Activated CD8-positive, alpha-beta memory T cell treated with anti-CD3 and anti-CD28 coated beads for 4 hours (primary cell): ENCODE results near the gene RNASE3.
"Not testable (repeated sequence)": the region's sequence is repeated elsewhere in the genome, so short reads cannot be mapped to it uniquely, and the experiment has no call there.

Experiments used
- DNase-seq, 2 donors: peaks; one replicate each; pipeline ENCODE4 v3.0.0-alpha.2; 2020; ENCODE audit warnings: low read depth in 2 of 2

RNASE3 gene

DNA sequence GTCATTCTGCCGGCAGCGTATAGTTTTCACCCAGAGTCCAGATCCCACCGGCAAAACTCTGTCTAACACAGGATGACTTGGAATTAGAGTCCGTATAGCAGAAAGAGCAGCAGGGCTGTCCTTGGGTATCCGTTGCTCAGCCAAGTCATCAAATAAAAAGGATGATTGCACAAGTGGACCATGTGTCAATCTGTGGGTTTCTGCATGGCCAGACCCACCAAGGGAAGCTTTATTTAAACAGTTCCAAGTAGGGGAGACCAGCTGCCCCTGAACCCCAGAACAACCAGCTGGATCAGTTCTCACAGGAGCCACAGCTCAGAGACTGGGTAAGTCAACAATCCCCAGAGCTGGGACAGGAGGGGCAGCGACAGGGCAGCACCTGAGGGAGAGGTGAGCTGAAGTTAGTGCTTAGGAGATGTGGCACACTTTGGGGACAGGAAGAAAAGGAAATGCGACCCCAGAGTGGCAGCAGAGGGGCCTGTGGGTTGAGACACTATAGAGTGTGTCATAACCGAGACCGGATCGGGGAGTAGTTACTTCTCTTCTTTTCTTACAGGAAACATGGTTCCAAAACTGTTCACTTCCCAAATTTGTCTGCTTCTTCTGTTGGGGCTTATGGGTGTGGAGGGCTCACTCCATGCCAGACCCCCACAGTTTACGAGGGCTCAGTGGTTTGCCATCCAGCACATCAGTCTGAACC is at the start of gene RNASE3:
Gene RNASE3, plus strand, starts transcription at position 260 of the 700 bp plus-strand sequence. Its CDS starts 302 bp downstream, at position 562.
- not testable (repeated sequence) for DNase-seq

DNA sequence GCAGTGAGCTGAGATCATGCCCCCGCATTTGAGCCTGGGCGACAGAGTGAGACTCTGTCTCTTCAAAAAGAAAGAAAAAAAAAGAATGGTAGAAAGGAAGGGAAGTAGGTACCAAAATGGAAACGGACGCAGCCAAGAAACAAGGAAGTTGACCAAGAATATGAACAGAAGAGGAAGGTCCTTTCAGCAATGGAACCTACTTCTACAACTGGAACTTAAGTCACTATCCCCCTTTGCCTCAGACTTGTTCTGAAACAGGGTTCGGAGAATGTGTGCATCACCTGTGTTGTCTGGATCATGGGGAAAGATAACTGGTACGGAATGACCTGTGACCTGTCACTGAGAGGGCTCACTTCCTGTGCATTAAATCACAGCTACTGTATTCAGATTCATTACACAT is 44.6 kb upstream of the RNASE3 start:
- DNase-seq = no peak

DNA sequence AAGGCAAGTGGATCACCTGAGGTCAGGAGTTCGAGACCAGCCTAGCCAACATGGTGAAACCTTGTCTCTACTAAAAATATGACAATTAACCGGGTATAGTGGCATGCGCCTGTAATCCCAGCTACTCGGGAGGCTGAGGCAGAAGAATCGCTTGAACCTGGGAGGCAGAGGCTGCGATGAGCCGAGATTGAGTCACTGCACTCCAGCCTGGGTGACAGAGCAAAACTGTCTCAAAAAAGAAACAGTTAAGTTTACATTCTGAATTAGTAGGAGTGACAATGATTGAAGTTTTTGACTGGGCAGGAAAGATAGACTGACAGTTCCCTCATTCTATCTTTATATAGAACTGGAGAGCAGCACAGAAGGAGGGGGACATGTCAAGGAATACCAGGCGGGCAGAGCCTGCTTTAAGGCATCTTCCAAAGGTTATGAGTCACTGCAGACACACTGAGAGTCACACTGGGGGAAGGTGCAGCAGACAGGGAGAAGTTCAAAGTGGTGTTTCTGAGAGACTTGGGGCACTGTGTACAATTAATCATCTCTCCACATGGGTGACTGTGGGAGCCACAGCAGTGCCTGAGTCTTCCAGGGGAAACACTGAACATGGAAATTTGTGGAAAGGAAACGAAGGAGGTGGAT is 42.8 kb upstream of the RNASE3 start:
- no peak for DNase-seq

DNA sequence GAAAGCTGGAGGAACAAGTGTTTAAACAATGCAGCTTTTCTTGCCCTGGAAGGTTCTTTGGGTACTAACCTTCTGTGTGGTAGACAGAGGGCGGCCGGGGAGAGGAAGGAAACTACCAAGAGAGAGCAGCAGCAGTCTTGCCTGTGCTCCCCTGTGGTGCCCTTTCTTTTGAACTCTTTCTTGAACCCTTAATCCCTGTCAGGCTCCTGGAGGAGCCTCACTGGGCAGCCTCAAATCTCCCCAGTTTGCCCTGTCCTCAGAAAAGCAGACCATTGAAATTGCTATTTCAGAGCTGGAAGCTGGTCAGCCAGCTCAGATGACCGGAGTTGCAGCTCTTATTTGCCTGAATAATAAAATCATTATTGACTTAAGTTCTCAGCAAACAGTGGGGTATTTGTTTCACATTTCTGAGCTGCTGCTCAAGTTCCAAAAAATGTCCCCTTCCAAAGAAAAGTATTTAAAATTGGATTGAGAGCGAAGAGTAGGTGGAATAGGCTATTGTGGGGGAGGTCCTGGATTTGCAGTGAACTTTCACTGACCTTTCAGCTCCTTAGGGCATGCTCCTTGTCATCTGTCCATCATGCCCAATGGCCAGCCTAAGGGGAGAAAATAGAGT is 42.1 kb upstream of the RNASE3 start:
- no peak for DNase-seq

DNA sequence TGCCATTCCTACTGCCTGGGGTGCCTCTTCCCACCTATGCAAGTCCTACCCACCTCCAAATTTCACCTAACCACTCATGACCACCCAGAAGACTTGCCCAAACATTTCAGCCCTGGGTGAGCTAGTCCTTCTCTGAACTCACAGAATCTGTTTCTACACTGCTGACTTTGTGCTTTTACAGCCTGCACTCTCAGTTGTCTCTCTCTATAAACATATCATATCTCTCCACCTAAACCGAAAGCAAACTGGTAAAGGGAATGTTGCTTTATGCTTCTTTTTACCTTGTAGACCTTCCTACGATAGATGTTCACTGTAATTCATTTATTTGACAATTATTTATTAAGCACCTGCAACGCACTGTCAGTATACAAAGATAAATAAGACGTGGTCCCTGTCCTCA is 38.1 kb upstream of the RNASE3 start:
- DNase-seq = no peak

DNA sequence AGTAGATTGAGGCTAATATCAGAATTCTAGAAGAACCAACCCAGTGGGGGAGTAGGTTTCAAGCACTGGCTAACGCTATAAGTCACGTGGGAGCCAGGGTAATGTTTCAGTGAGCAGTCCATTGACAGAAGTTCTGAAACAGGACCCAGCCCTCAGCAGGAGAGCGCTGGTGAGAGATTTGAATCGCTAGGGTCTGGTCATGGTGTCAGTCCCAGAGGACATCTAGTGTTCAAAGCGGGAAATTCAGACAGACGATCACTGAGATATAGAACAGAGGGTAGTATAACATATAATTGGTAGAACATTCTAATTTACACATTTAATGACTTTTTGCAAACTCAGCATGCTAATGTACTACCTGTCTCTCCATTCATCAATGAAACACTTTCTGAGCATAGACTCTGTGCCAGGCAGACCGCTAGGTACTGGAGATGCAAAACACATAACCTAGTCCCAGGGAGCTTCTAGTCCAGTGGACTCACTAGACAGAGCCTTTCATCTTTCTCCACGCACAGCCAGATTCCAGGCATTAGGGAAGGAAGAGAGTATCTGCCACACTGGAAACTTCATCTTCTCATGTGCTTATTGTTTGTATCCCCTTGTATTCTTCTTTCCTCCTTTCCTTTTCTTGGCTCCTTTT is 35.4 kb upstream of the RNASE3 start:
- DNase-seq = no peak

DNA sequence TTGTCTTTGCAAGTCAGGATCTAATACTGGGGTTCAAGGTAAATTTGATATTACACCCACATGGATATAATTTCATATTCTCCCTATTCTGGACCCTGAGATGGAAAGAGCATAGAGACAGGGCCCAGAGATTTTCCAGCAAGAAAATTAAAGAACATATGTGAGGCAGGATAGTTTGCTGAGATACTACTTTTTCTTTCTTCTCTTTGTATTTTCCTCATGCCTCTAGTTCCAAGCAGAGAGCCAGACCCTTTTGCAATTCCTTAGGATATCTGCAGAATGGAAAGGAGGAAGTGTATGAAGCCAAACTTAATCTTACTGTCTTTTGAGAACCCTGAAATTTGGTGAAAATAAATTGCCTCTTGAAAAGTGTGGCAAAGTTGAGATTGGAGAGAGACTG is 34.0 kb upstream of the RNASE3 start:
- DNase-seq = no peak

DNA sequence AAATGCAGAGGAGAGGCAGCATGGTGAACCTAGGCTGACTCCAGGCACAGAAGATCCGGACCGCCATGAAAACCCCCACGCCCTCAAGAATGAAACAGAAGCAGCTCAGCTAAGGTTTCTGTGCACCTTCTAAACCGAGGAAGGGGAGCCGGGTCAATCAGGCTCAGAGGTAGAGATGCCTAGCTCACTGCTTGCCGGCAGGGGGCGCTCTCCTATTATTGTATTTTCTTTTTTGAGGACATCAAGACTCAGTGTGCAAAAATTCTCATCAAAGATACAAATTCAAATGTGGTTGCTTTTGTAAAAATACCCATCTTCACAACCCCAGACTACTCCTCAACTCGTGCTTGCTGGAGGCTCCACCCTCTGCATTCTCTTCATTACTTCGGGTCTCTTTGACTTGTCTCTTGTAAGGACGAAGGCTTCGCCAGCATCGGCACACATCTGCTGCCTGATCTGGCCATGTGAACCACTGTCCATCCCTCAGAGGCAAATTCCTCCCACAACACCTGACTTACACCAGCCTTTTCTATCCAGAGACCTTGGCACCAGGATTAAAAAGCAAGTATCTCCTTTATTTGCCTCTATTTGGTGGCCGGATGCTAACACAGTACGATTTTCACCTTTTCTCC is 33.4 kb upstream of the RNASE3 start:
- DNase-seq = peak; percentile 46 to 53

DNA sequence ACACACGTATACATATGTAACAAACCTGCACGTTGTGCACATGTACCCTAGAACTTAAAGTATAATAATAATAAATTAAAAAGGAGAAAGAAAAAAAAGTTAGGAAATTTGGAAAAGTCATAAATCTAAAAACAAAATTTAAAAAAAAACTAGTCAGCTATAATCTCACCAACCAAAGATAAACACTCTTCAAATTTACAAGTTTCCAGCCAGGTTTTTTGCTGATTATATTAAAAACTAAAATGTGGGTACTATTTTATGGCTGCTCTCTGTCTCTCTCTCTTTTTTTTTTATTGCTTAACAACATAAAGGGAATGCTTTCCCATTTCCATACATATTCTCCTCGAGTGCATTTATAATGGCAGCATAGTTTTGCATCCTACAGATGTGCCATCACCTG is 25.0 kb upstream of the RNASE3 start:
- DNase-seq = no peak

DNA sequence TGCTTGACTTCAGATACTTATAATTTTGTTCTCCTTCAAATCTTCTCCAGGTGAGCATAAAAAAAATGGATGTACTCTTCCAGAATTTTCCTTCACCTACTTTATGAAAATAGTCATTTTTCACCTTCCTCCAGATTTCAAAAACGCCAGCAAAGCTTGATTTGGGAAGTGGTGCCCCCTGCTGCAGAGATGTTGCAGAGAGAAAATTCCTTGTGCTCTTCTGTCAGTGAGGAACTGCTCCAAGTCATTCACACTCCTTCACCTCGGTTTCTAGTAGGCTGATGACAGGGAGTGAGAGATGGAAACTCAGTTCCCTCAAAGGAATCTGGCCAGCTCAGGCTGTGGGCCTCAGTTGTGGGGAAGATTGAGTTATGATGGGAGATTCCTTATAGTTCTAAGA is 24.2 kb upstream of the RNASE3 start:
- no peak for DNase-seq

DNA sequence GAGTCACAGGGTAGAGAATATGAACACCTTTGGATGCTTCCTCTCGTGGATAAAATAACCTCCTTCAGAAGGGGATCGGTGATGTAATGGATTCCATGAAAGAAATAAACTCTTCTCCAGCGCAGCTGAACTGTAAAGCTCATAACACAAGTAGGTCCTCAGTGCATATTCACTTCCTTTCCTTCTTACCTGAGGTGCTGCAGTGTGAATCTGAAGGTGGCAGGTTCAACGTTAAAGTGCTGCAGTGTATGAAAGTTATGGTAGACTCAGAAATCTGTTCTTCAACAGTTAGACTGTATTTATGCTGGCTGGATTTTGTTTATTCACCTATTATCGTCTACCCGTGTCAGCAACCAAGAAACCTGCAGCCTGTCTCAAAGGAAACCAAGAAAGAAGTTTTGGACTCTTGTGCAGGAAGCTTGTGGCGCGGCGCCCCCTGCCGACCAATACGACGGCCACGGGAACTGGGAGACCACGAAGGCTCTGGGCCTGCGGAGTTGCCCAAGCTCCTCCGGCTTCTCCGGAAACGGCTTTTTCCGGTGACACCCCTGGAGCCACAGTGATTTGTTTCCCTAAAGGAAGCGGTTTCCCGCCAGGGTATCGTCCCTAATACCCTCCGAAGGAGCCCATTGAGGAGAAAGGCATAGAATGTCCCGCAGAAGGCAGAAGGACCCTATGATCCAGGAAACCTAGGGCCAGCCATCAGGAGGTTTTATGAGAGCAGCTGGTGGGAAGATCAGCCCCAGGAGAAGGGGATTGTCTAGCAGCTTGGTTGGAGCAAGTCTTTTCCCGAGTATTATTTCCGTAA is 17.6 kb upstream of the RNASE3 start:
- DNase-seq = peak; percentile 41 to 43

DNA sequence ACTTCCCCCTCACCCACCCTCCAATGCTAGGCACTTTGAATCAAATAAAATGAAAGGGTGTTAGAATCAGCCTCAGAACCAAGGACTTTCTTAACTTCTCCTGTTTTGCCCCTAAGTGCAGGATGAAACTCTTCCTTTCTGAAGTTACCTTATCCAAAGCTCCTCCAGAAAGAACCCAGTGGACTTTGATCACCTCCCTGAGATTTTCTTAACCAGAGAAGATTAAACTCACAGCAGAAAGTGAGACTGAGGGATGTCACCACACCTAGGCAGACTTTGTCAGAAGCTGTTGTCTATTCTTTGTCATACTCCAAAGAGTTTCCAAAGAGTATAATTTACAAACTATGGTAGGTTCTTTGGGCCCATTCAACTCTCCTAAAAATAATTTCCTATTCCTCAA is 14.2 kb upstream of the RNASE3 start:
- no peak for DNase-seq

DNA sequence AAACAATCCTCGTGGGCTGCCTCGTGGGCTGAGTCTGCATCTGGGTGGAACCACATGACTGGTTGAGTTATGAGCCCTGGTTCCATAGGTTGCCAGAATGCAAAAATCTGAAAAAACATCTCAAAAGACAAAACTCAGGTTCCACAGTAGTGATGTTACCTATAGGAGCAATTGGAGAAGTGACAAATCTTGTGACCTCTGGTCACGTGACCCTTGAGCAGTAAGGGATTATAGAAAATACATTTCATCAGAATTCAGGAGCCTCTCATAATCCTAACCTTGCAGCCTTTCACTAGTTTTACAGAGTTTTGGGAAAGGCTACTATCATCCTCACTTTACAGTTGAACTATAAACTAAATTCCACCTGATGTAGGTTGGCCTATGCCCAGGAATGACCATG is 12.5 kb upstream of the RNASE3 start:
- no peak for DNase-seq

DNA sequence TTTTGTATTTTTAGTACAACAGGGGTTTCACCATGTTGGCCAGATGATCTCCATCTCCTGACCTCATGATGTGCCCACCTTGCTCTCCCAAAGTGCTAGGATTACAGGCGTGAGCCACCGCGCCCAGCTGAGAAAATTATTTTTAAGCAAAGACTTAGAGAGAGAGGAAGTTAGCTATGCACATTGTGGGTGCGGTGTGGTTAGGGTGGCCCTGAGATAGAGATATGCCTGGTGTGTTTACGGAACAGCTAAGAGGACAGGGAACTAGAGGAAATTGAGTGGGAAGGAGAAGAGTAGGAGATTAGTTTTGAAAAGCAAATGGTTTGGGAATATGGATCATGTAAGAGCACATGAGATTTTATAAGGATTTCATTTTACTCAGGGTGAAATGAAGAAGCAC is 10.0 kb upstream of the RNASE3 start:
- not testable (repeated sequence) for DNase-seq

DNA sequence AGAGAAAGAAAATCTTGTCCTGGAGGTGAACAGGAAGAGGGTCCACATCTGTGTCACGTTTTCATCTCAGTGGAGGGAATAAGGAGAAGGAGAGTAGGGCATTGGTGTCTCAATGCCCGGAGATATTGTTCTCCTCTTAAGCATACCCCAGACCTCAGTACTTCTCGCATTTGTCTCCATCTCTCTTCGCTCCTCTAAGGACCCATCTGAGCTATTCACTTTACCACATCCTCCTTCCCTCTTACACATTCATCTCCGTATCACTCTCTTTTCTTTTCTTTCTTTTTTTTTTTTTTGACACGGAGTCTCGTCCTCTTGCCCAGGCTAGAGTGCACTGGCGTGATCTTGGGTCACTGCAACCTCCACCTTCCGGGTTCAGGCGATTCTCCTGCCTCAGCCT is 8.4 kb upstream of the RNASE3 start:
- not testable (repeated sequence) for DNase-seq

DNA sequence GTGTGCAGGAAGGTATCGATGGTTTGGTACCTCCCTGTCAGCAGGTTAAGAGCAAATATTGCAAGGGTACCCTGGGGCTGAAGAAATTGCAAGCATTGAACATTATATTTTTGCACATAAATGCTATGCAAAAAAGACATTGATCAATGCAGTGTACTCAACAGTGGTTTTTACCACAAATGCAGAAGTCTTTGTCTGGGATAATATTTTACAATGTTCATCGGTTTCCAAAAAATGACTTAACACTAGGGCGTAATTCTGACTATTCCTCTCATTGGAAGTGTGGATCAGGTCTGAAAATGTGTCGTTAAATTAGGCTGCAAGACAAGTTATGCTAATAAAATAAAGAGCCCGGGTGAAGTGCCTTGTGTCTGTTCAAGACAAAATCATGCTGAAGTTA is 2.8 kb upstream of the RNASE3 start:
- not testable (repeated sequence) for DNase-seq

DNA sequence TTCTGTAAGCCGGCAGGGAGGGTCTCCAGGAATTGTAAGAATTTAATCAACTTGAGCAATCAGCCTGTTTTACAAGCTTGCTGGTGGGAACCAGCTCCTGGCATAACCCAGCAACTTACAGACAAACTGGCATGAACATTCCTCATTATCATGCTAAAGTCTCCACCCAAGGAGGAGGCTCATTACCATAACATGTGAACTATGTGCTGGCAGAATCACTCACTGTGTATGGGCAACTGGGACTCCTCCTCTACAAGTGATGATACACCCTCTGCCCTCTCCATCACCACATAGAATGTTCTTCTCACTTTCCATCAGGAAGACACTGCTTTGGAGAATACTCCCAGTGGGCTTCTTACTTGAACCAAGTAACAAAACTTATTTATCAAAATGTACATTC is 4.1 kb downstream of the RNASE3 start:
- not testable (repeated sequence) for DNase-seq

DNA sequence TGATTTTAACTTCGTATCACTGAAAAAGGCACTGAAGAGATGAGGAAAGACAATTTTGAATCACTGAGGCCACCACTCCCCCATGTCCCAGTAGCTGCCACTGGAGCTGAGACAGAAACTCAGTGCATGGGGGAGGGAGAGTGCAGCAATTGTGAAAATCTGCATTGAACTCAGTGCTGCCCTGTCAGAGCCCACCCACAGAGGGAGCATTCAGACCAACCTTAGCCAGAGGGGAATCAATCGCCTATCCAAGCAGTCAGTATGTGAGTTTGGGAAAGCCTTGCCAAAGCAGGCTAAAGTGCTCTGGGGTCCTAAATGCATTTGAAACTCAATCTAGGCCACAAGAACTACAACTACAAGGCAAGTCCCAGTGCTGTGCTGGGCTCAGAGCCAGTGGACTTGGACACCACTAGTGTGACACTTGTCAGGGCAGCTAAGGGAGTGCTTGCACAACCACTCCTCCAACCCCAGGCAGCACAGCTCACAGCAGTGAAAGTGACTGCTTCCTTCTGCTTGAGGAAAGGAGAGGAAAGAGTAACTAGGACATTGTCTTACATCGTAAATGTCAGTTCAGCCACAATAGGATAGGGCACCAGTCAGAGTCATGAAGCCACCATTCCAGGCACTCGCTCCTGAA is 13.3 kb downstream of the RNASE3 start:
- DNase-seq = no peak

DNA sequence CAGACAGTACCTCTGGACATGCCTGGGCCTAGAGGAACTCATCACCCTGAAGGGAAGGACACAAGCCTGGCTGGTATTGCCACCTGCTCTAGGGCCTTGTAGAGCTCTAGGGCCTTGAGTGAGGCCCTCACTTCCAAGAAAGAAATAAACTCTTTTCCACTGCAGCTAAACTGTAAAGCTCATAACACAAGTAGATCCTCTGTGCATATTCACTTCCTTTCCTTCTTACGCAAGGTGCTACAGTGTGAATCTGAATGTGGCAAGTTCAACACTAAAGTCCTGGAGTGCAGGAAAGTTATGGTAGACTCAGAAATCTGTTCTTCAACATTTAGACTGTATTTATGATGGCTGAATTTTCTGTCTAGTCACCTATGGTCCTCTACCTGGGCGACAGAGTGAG is 14.5 kb downstream of the RNASE3 start:
- no peak for DNase-seq

DNA sequence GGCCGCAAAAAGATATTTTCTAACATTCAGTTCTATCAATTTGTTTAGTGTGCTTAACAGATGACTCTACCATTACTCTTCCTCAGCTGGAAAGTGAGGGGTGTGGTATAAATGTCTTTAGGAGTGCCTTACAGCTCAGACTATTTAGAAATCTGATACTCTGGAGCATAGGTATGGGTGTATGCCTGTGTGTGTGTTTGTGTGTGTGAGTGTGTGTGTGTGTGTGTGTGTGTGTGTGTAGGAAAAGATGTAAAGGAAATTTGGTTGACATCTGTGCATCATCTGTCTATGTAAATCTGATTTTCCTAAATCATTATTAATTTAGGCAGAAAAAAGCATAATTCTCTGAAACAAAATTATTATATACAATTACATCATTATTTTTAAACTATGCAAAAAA is 16.0 kb downstream of the RNASE3 start:
- no peak for DNase-seq

DNA sequence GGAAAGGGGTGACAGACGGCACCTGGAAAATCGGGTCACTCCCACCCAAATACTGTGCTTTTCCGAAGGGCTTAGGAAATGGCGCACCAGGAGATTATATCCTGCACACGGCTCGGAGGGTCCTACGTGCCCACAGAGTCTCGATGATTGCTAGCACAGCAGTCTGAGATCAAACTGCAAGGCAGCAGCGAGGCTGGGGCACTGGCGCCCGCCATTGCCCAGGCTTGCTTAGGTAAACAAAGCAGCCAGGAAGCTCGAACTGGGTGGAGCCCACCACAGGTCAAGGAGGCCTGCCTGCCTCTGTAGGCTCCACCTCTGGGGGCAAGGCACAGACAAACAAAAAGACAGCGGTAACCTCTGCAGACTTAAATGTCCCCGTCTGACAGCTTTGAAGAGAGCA is 19.6 kb downstream of the RNASE3 start:
- not testable (repeated sequence) for DNase-seq
